ENCODE data around the gene UBXN1. TPM values are rescaled to one million over a fixed set of nuclear protein-coding genes. Genes with fewer than 3 reads are reported as not detected.

The UBXN1 gene
- total RNA-seq, 1 experiment from 2014 or later: 143 TPM

DNA sequence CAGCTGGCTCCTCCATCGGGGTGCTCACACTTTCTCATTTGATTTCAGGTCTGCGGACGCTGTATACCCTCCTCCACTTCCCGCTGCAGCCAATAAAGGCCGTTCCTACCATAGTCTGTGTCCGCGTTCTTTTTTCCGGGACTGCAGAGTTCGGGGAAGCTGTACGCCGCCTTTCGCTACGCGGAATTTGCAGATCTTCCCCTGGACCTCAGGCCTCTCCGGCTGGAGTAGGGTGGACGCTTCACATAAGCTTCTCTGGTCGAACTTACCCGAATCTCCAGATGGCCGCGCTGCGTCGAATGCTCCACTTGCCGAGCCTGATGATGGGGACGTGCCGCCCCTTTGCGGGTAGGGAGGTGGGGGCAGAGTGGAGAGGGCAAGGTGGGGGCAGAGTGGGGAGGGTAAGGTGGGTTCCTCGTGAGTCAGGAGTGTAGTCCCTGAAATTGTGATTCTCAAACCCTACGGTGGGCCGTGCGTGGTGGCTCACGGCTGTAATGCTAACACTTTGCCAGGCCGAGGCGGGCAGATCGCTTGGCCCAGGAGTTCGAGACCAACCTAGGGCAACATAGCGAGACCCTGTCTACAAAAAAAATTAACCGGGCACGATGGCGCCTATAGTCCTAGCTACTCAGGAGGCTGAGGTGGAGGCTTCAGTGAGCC is 13.1 kb downstream of the UBXN1 start:
- no peak for TF ChIP-seq EZH2 (IDR thresholded peaks at IDR 0.05; ENCODE audit: borderline replicate concordance, low read depth, low read length, poor library complexity, severe bottlenecking)
- TF ChIP-seq, protein P1, sequence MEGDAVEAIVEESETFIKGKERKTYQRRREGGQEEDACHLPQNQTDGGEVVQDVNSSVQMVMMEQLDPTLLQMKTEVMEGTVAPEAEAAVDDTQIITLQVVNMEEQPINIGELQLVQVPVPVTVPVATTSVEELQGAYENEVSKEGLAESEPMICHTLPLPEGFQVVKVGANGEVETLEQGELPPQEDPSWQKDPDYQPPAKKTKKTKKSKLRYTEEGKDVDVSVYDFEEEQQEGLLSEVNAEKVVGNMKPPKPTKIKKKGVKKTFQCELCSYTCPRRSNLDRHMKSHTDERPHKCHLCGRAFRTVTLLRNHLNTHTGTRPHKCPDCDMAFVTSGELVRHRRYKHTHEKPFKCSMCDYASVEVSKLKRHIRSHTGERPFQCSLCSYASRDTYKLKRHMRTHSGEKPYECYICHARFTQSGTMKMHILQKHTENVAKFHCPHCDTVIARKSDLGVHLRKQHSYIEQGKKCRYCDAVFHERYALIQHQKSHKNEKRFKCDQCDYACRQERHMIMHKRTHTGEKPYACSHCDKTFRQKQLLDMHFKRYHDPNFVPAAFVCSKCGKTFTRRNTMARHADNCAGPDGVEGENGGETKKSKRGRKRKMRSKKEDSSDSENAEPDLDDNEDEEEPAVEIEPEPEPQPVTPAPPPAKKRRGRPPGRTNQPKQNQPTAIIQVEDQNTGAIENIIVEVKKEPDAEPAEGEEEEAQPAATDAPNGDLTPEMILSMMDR (conservative IDR thresholded peaks at IDR 0.05; ENCODE audit: low read depth, low read length): no peak
- Histone ChIP-seq H3K9me3 (ENCODE audit: low read depth, low read length, poor library complexity, severe bottlenecking) (no peaks in the 10 kb centered on the region), H3K36me3 (ENCODE audit: insufficient read depth, low read length, poor library complexity, severe bottlenecking) (peaks cover 44% of the 10 kb centered on the region), H3K4me3 (ENCODE audit: low read depth, low read length, poor library complexity, severe bottlenecking) (peak overlapping the region; percentile 91), H3K27ac (ENCODE audit: low read depth, low read length, poor library complexity, severe bottlenecking) (peak overlapping the region; percentile 88), H3K4me1 (ENCODE audit: insufficient read depth, low read length, poor library complexity, severe bottlenecking) (peaks cover 15% of the 10 kb centered on the region), H3K27me3 (replicated peaks; ENCODE audit: insufficient read depth, low read depth, low read length, poor library complexity) (no peaks in the 10 kb centered on the region)
- no peak for DNase-seq (ENCODE audit: low spot score)
- intact Hi-C loops (cut with micrococcal nuclease; ENCODE audit: unreplicated experiment): loop anchor here (1.0 kb wide), 1 partner anchor 14 kb away; the partner anchor contains the start of gene UBXN1
- ChIA-PET CTCF (interaction anchor here (0.6 to 1.1 kb wide), 2 partner anchors 66 to 271 kb away, joined by 3 to 9 read pairs; no protein-coding TSS in a partner anchor), POLR2A (ENCODE audit: low non-redundant PET) (interaction anchor here (0.6 to 1.8 kb wide), 11 partner anchors 9 to 326 kb away, joined by 3 to 13 read pairs (median 5); partner anchors contain the start of genes HNRNPUL2, INTS5, TUT1 and ZBTB3)
- no TSS peak for BruUV-seq (replicated peaks)

DNA sequence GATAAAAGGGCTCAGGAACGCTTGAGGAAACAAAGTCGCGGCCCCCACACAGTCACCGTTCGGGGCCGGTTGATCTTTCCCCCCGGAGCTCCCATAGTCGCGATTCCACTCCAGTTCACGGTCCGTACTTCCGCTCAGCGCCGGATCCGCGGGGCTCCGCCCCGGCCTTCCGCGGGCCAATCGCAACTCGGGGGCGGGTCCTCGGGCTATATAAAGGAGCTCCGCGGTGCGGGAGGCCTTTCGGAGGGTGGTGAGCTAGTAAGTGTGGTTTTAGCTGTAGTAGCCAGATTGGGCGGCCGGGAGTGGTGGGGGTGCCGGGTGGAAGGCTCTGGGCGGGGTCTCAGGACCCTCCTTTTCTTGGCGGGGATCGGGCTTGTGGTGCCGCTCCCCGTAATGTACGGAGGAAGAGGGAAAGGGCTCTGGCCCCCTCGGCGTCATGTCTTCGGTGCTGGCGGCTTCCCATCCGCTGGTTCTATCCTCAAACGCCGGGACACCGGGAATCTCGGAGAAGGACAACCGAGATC is 13.7 kb downstream of the UBXN1 start, which contains the start of the genes C11orf98 and CSKMT:
Gene C11orf98, minus strand, starts transcription at position 136 of the 524 bp plus-strand sequence. Its CDS starts 41 bp downstream, at position 95.
Gene CSKMT, plus strand, starts transcription at position 238 of the 524 bp plus-strand sequence. CDS start 568 bp downstream, outside the sequence.
- DNase-seq (ENCODE audit: low spot score): peak; percentile 97
- TSS peak; percentile 78 for BruUV-seq (replicated peaks)
- ChIA-PET POLR2A (ENCODE audit: low non-redundant PET) (interaction anchor here (0.5 to 1.8 kb wide), 16 partner anchors 8 to 325 kb away, joined by 3 to 17 read pairs (median 5); partner anchors contain the start of genes EEF1G, HNRNPUL2, INTS5 and TUT1), CTCF (interaction anchor here (0.5 to 1.1 kb wide), 2 partner anchors 24 to 270 kb away, joined by 3 to 8 read pairs; no protein-coding TSS in a partner anchor)
- TF ChIP-seq EZH2 (IDR thresholded peaks at IDR 0.05; ENCODE audit: borderline replicate concordance, low read depth, low read length, poor library complexity, severe bottlenecking): no peak
- TF ChIP-seq, protein P1 (conservative IDR thresholded peaks at IDR 0.05; ENCODE audit: low read depth, low read length): no peak
- Histone ChIP-seq H3K36me3 (ENCODE audit: insufficient read depth, low read length, poor library complexity, severe bottlenecking) (peaks cover 44% of the 10 kb centered on the region), H3K4me1 (ENCODE audit: insufficient read depth, low read length, poor library complexity, severe bottlenecking) (peaks cover 15% of the 10 kb centered on the region), H3K9me3 (ENCODE audit: low read depth, low read length, poor library complexity, severe bottlenecking) (no peaks in the 10 kb centered on the region), H3K27ac (ENCODE audit: low read depth, low read length, poor library complexity, severe bottlenecking) (peak within 1 kb of the TSS; percentile 88), H3K4me3 (ENCODE audit: low read depth, low read length, poor library complexity, severe bottlenecking) (peak within 1 kb of the TSS; percentile 91), H3K27me3 (replicated peaks; ENCODE audit: insufficient read depth, low read depth, low read length, poor library complexity) (no peaks in the 10 kb centered on the region)
- intact Hi-C loops (cut with micrococcal nuclease; ENCODE audit: unreplicated experiment): loop anchor here (1.0 kb wide), 1 partner anchor 14 kb away; the partner anchor contains the start of gene UBXN1

DNA sequence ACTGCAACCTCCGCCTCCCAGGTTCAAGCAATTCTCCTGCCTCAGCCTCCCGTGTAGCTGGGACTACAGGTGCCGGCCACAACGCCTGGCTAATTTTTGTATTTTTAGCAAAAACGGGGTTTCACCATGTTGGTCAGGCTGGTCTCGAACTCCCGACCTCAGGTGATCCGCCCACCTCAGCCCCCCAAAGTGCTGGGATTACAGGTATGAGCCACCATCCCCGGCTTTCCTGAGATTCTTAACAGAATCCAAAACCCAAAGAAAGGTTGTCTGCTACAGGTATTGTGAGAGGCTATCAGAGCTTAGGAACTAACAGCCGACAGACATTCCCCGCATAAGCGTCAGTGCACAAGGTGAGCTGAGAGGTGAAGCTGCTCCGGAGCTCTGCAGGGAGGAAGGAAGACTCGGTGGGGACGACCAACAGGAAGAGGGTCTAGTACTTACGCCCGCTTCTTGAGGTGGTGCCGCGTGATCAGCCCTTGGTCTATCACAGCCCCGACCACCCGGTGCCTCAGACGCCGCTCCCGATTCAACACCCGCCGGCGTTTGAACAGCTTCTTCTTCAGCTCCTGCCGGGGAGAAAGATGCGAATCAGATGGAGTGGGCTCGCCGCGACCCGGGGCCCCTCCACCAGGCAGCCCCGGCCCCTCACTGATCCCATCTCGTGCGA is 14.3 kb downstream of the UBXN1 start:
- no peak for TF ChIP-seq EZH2 (IDR thresholded peaks at IDR 0.05; ENCODE audit: borderline replicate concordance, low read depth, low read length, poor library complexity, severe bottlenecking)
- TF ChIP-seq, protein P1 (conservative IDR thresholded peaks at IDR 0.05; ENCODE audit: low read depth, low read length): no peak
- POLR2A ChIA-PET (ENCODE audit: low non-redundant PET): interaction anchor here (0.5 to 1.8 kb wide), 14 partner anchors 8 to 257 kb away, joined by 3 to 17 read pairs (median 5); partner anchors contain the start of genes EEF1G, HNRNPUL2, INTS5 and TUT1
- CTCF ChIA-PET: interaction anchor here (0.5 to 1.1 kb wide), 2 partner anchors 24 to 270 kb away, joined by 3 to 8 read pairs; no protein-coding TSS in a partner anchor
- intact Hi-C loops (cut with micrococcal nuclease; ENCODE audit: unreplicated experiment): loop anchor here (1.0 kb wide), 1 partner anchor 15 kb away; the partner anchor contains the start of gene UBXN1
- Histone ChIP-seq H3K27ac (ENCODE audit: low read depth, low read length, poor library complexity, severe bottlenecking) (peak overlapping the region; percentile 88), H3K36me3 (ENCODE audit: insufficient read depth, low read length, poor library complexity, severe bottlenecking) (peaks cover 44% of the 10 kb centered on the region), H3K9me3 (ENCODE audit: low read depth, low read length, poor library complexity, severe bottlenecking) (no peaks in the 10 kb centered on the region), H3K4me3 (ENCODE audit: low read depth, low read length, poor library complexity, severe bottlenecking) (peak overlapping the region; percentile 91), H3K4me1 (ENCODE audit: insufficient read depth, low read length, poor library complexity, severe bottlenecking) (peaks cover 15% of the 10 kb centered on the region), H3K27me3 (replicated peaks; ENCODE audit: insufficient read depth, low read depth, low read length, poor library complexity) (no peaks in the 10 kb centered on the region)
- BruUV-seq (replicated peaks): TSS peak; percentile 56
- peak; percentile 83 for DNase-seq (ENCODE audit: low spot score)
